ENCODE results near the gene ELF2.

DNA sequence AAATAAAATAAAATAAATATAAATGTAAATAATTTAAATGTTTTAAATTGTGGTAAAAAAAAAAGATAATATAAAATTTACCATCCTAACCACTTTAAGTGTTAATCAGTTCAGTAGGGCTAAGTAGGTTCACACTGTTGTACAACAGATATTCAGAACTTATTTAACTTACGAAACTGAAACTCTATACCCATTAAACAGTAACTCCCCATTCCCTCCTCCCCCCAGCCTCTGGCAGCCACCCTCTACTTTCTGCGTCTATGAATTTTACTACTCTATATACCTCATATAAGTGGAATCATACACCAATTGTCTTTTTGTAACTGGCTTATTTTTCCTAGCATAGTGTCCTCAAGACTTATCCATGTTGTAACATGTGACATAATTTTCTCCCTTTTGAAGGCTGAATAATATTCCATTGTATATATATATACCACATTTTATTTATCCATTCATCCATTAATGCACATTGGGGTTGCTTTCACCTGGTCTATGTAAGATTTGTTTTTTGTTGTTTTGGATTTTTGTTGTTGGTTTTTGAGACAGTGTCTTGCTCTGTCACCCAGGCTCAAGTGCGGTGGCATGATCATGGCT lies 32.5 kb upstream of the ELF2 start:
- TF ChIP-seq, protein P1, sequence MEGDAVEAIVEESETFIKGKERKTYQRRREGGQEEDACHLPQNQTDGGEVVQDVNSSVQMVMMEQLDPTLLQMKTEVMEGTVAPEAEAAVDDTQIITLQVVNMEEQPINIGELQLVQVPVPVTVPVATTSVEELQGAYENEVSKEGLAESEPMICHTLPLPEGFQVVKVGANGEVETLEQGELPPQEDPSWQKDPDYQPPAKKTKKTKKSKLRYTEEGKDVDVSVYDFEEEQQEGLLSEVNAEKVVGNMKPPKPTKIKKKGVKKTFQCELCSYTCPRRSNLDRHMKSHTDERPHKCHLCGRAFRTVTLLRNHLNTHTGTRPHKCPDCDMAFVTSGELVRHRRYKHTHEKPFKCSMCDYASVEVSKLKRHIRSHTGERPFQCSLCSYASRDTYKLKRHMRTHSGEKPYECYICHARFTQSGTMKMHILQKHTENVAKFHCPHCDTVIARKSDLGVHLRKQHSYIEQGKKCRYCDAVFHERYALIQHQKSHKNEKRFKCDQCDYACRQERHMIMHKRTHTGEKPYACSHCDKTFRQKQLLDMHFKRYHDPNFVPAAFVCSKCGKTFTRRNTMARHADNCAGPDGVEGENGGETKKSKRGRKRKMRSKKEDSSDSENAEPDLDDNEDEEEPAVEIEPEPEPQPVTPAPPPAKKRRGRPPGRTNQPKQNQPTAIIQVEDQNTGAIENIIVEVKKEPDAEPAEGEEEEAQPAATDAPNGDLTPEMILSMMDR (IDR thresholded peaks at IDR 0.05; ENCODE audit: borderline replicate concordance, extremely low read depth, low read length, poor library complexity, severe bottlenecking): no peak
- TF ChIP-seq EZH2 (IDR thresholded peaks at IDR 0.05; ENCODE audit: borderline replicate concordance, low read depth, low read length, severe bottlenecking): no peak

Data from DND-41 (cell line).